Bone marrow (tissue), 2 donors: ENCODE data around the gene DDX25.
"Not testable (repeated sequence)": the region's sequence is repeated elsewhere in the genome, so short reads cannot be mapped to it uniquely, and the experiment has no call there.

ENCODE experiments used
- DNase-seq, 2 donors: peaks; one replicate each; lab custom pipeline; 2025; lab: John Stamatoyannopoulos, UW

DDX25 gene

GRCh38 chr11:125903711-125904659, at the start of gene DDX25:
Gene DDX25 (plus strand): TSS chr11:125904508. CDS start chr11:125904518, 10 bp downstream.
- DNase-seq: no peak

GRCh38 chr11:125857670-125858069, 46.6 kb upstream of the DDX25 start:
- DNase-seq: not testable (repeated sequence)

GRCh38 chr11:125862786-125863185, 41.5 kb upstream of the DDX25 start:
- DNase-seq: not testable (repeated sequence)

GRCh38 chr11:125865354-125865753, 39.0 kb upstream of the DDX25 start:
- DNase-seq: not testable (repeated sequence)

GRCh38 chr11:125869521-125869920, 34.8 kb upstream of the DDX25 start:
- DNase-seq: no peak

- DNase-seq: no peak
Measured at GRCh38 chr11:125871391-125872137, 32.7 kb upstream of the DDX25 start.

GRCh38 chr11:125872138-125872491, 32.2 kb upstream of the DDX25 start:
- DNase-seq: no peak

- DNase-seq: no peak
Measured at GRCh38 chr11:125873881-125874555, 30.3 kb upstream of the DDX25 start.

GRCh38 chr11:125874556-125875124, 29.7 kb upstream of the DDX25 start:
- no peak for DNase-seq

GRCh38 chr11:125881291-125881690, 23.0 kb upstream of the DDX25 start:
- no peak for DNase-seq

- DNase-seq: no peak
Measured at GRCh38 chr11:125883375-125883774, 20.9 kb upstream of the DDX25 start.

- DNase-seq: peak in 1 of 2 donors; percentile 55
Measured at GRCh38 chr11:125886997-125887372, 17.3 kb upstream of the DDX25 start.

- DNase-seq: peak; percentile 67 to 90
Measured at GRCh38 chr11:125887373-125888324, 16.7 kb upstream of the DDX25 start, which contains the start of gene HYLS1. Gene HYLS1 (plus strand): TSS chr11:125887668. CDS start chr11:125899369, 11,701 bp downstream.

- DNase-seq: no peak
Measured at GRCh38 chr11:125890447-125891100, 13.7 kb upstream of the DDX25 start.

GRCh38 chr11:125892071-125892470, 12.2 kb upstream of the DDX25 start:
- no peak for DNase-seq

- no peak for DNase-seq
Measured at GRCh38 chr11:125892994-125893393, 11.3 kb upstream of the DDX25 start.

GRCh38 chr11:125901872-125902271, 2.4 kb upstream of the DDX25 start:
- DNase-seq: no peak

- DNase-seq: no peak
Measured at GRCh38 chr11:125902277-125902926, 1.9 kb upstream of the DDX25 start.

GRCh38 chr11:125902927-125903710, 1.2 kb upstream of the DDX25 start, which contains the start of gene PUS3:
Gene PUS3 (minus strand): TSS chr11:125903206. CDS start chr11:125896284, 6,922 bp downstream.
- peak; percentile 53 to 57 for DNase-seq
